Measurements from ENCODE around the gene SNTA1.

The SNTA1 gene

GRCh38 chr20:33373735-33374605 lies 69.6 kb downstream of the SNTA1 start:
- no peak for TF ChIP-seq TAF1 (IDR thresholded peaks at IDR 0.05; ENCODE audit: borderline replicate concordance, insufficient read depth, low read length)
- no peak for TF ChIP-seq REST (IDR thresholded peaks at IDR 0.05; ENCODE audit: insufficient read depth in 1 of 2, low read depth in 2 of 2, low read length in 2 of 2)
- TF ChIP-seq FOXP2 (optimal IDR thresholded peaks at IDR 0.05; ENCODE audit: borderline replicate concordance, extremely low read depth, extremely low read length, insufficient read depth), result no peak
- no peak for TF ChIP-seq SIN3A (IDR thresholded peaks at IDR 0.05; ENCODE audit: borderline replicate concordance, insufficient read depth, low read length)
- TF ChIP-seq POLR2AphosphoS5 (IDR thresholded peaks at IDR 0.05; ENCODE audit: low read depth, low read length), result no peak

GRCh38 chr20:33372993-33373441 lies 70.5 kb downstream of the SNTA1 start:
- TF ChIP-seq REST (IDR thresholded peaks at IDR 0.05; ENCODE audit: insufficient read depth in 1 of 2, low read depth in 2 of 2, low read length in 2 of 2) (no peak), TAF1 (IDR thresholded peaks at IDR 0.05; ENCODE audit: borderline replicate concordance, insufficient read depth, low read length) (no peak), FOXP2 (optimal IDR thresholded peaks at IDR 0.05; ENCODE audit: borderline replicate concordance, extremely low read depth, extremely low read length, insufficient read depth) (no peak), POLR2AphosphoS5 (IDR thresholded peaks at IDR 0.05; ENCODE audit: low read depth, low read length) (no peak), SIN3A (IDR thresholded peaks at IDR 0.05; ENCODE audit: borderline replicate concordance, insufficient read depth, low read length) (no peak)

GRCh38 chr20:33370291-33370690 lies 73.3 kb downstream of the SNTA1 start:
- TF ChIP-seq TAF1 (IDR thresholded peaks at IDR 0.05; ENCODE audit: borderline replicate concordance, insufficient read depth, low read length), result no peak
- no peak for TF ChIP-seq POLR2AphosphoS5 (IDR thresholded peaks at IDR 0.05; ENCODE audit: low read depth, low read length)
- no peak for TF ChIP-seq SIN3A (IDR thresholded peaks at IDR 0.05; ENCODE audit: borderline replicate concordance, insufficient read depth, low read length)
- TF ChIP-seq REST (IDR thresholded peaks at IDR 0.05; ENCODE audit: insufficient read depth in 1 of 2, low read depth in 2 of 2, low read length in 2 of 2), result no peak
- no peak for TF ChIP-seq FOXP2 (optimal IDR thresholded peaks at IDR 0.05; ENCODE audit: borderline replicate concordance, extremely low read depth, extremely low read length, insufficient read depth)

DNA sequence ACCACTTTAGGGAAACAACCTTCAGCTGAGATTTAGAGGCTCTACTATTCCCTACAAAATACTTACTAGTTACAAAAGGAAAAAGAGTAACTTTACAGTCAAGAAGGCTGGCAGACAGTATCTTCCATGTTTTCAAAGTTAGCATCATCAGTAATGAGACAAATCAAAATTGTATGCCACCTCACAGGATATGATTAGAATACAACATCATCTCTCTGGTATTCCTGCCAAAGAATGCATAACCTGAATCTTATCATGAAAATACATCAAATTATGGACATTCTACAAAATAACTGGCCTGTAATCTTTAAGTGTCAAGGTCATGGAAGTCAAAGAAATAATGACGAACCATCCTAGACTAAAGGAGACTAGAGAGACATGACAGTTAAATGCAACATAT lies 80.7 kb downstream of the SNTA1 start:
- TF ChIP-seq REST (IDR thresholded peaks at IDR 0.05; ENCODE audit: insufficient read depth in 1 of 2, low read depth in 2 of 2, low read length in 2 of 2), result no peak
- no peak for TF ChIP-seq TAF1 (IDR thresholded peaks at IDR 0.05; ENCODE audit: borderline replicate concordance, insufficient read depth, low read length)
- no peak for TF ChIP-seq FOXP2 (optimal IDR thresholded peaks at IDR 0.05; ENCODE audit: borderline replicate concordance, extremely low read depth, extremely low read length, insufficient read depth)
- no peak for TF ChIP-seq SIN3A (IDR thresholded peaks at IDR 0.05; ENCODE audit: borderline replicate concordance, insufficient read depth, low read length)
- no peak for TF ChIP-seq POLR2AphosphoS5 (IDR thresholded peaks at IDR 0.05; ENCODE audit: low read depth, low read length)

All from PFSK-1 (cell line).